Skeletal muscle tissue (tissue), 4 donors: ENCODE measurements around the gene C12orf43. TPM values are rescaled to one million over a fixed set of nuclear protein-coding genes. Genes with fewer than 3 reads are reported as not detected.

ENCODE experiments used
- H3K27ac ChIP-seq: one replicate; pipeline ENCODE4 v1.7.0; 2013; ENCODE audit warnings: mild to moderate bottlenecking, low read depth, low read length, inconsistent platforms
- H3K27me3 ChIP-seq, 3 donors: one replicate each; pipeline ENCODE4 v1.7.0; 2013; ENCODE audit warnings: low read length in 3 of 3; ENCODE audit not compliant: control insufficient read depth in 3 of 3, insufficient read depth in 3 of 3
- H3K36me3 ChIP-seq, 3 donors: one replicate each; pipeline ENCODE4 v1.7.0; 2013; ENCODE audit warnings: low read length in 3 of 3; ENCODE audit not compliant: control insufficient read depth in 3 of 3, insufficient read depth in 3 of 3
- H3K4me1 ChIP-seq, 3 donors: one replicate each; pipeline ENCODE4 v1.7.0; 2013; ENCODE audit warnings: low read length in 3 of 3, mild to moderate bottlenecking in 3 of 3; ENCODE audit not compliant: control insufficient read depth in 3 of 3, insufficient read depth in 3 of 3
- H3K4me3 ChIP-seq, 3 donors: one replicate each; pipeline ENCODE4 v1.7.0; 2013; ENCODE audit warnings: low read length in 3 of 3
- H3K9ac ChIP-seq, 3 donors: one replicate each; pipeline ENCODE4 v1.7.0; 2013; ENCODE audit warnings: low read length in 3 of 3, mild to moderate bottlenecking in 3 of 3, moderate library complexity in 2 of 3, low read depth in 1 of 3
- H3K9me3 ChIP-seq, 3 donors: one replicate each; pipeline ENCODE4 v1.7.0; 2013; ENCODE audit warnings: low read length in 3 of 3; ENCODE audit not compliant: control insufficient read depth in 3 of 3
- total RNA-seq: library from RNA; depleted of rRNA; stranded (reverse); fragments of >200 nt; gene quantifications from one replicate; pipeline ENCODE4 v1.2.3, GENCODE V29; 2014
- donor health status: Osteomylitis.

The C12orf43 gene
- total RNA-seq, 1 donor from 2014 or later = 8.4 TPM

DNA sequence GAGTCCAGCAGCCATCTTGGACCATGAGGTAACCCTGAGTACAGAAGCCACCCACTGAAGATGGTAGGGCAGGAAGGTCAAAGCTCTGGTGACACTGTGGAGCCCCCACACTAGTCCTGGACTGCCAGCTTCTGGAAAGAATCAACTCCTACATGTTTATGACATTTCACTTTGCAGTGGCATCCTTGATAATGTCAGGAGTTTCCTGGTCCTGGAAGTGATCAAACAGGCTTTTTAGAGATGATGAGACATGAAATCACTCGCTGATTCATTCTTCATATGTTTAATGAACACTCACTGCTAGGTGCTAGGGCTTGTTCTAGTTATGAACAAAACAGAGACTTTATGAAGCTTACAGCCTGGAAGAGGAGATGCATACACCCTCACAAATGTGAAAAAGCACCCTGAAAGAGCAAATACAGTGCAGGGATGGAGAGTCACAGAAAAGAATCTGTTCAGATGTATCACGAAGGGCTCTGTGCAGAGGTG, 53.7 kb downstream of the C12orf43 start:
- H3K27me3 ChIP-seq = peaks cover 0 to 3% (median 2%) of the 10 kb centered on the region in 3 donors
- no peaks in the 10 kb centered on the region for H3K9me3 ChIP-seq
- no peak overlapping the region for H3K9ac ChIP-seq
- no peak overlapping the region for H3K27ac ChIP-seq
- H3K4me1 ChIP-seq = no peaks in the 10 kb centered on the region
- H3K4me3 ChIP-seq = no peak overlapping the region
- no peaks in the 10 kb centered on the region for H3K36me3 ChIP-seq

DNA sequence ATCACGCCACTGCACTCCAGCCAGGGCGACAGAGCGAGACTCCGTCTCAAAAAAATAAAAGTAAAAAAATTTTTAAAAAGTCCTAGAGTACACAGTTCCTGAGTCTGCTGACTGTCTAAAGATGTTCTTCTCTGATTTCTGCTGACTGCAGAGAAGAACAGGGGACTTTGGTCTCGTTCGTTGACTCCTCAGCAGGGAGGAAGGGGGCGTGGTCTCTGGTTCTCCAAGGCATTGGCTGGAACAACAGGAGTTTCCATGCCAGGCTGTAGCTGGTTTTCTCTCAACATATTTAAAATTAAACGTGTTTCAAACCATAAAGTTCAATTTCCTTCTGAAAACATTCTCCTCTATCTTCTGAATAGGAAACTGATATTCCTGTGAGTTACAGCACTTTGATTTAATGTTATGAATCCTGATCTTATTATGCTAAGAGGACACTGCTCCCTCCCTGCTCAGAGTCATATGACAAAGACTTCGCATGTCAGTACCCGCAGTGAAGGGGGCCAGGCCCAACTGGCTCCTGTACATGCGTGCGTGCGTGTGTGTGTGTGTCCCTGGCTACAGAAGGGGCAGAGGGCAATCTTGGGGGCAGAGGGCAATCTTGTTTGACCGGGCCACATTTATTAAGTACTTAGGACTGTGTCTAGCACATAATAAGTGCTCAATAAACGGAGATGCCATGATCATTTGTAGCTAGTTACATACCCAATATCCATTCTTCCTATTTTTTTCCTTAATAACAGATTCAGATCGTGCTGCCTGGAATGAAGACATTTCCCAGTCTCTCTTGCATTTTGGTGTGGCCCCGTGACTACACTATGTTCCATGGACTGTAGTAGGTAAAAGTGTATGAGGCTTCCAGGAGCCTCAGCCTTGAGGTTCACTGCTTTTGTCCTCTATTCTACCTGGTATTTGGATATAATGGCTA, 54.4 kb downstream of the C12orf43 start:
- no peaks in the 10 kb centered on the region for H3K4me1 ChIP-seq
- no peak overlapping the region for H3K27ac ChIP-seq
- peaks cover 0 to 3% (median 2%) of the 10 kb centered on the region in 3 donors for H3K27me3 ChIP-seq
- H3K9me3 ChIP-seq = no peaks in the 10 kb centered on the region
- no peak overlapping the region for H3K4me3 ChIP-seq
- no peaks in the 10 kb centered on the region for H3K36me3 ChIP-seq
- no peak overlapping the region for H3K9ac ChIP-seq

DNA sequence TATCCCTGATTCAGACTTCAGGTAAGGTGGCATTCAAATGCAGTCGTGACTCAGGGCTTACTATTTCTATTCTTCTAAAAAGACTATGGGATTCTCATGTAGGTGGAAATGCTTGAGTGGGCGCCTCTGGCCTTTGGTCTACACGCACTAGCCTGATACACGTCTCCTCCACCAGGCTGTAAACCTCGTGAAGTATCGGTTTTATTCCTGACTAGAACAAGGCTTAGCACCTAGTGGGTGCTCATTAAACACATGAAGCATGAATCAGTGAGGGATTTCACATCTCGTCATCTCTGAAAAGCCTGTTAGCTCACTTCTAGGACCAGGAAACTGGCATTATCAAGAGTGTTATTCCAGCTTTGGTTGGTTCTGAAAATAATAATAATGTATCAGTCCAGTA, 55.6 kb downstream of the C12orf43 start:
- H3K27ac ChIP-seq = no peak overlapping the region
- no peak overlapping the region for H3K9ac ChIP-seq
- no peaks in the 10 kb centered on the region for H3K36me3 ChIP-seq
- H3K9me3 ChIP-seq = no peaks in the 10 kb centered on the region
- peaks cover 0 to 7% (median 2%) of the 10 kb centered on the region in 3 donors for H3K27me3 ChIP-seq
- no peaks in the 10 kb centered on the region for H3K4me1 ChIP-seq
- H3K4me3 ChIP-seq = no peak overlapping the region

DNA sequence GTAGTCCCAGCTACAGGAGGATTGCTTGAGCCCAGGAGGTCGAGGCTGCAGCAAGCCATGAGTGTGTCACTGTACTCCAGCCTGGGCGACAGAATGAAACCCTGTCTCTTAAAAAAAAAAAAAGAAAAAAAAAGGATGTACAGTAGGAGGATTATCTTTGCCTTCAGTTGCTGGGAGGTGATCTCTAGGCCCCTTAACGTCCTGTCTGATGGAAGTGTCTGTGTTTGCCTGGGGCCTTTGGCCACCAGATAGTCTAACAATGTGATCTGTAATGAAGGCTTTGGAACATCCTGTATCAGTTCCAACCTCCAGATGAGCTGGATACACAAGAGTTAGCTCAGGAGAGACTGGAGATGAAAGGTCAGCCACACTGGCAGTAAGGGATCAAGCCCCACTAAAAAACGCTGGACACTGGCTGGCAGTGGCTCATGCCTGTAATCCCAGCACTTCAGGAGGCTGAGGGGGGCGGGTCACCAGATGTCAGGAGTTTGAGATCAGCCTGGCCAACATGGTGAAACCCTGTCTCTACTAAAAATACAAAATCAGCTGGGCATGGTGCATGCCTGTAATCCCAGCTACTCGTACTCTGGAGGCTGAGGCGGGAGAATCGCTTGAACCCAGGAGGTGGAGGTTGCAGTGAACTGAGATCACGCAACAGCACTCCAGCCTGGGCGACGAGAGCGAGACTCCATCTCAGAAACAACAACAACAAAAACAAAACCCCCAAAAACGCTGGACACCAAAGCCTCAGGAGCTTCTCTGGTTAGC, 57.0 kb downstream of the C12orf43 start:
- no peaks in the 10 kb centered on the region for H3K9me3 ChIP-seq
- H3K27ac ChIP-seq = no peak overlapping the region
- no peak overlapping the region for H3K9ac ChIP-seq
- H3K36me3 ChIP-seq = no peaks in the 10 kb centered on the region
- no peaks in the 10 kb centered on the region for H3K4me1 ChIP-seq
- H3K4me3 ChIP-seq = no peak overlapping the region
- peaks cover 0 to 7% (median 2%) of the 10 kb centered on the region in 3 donors for H3K27me3 ChIP-seq

DNA sequence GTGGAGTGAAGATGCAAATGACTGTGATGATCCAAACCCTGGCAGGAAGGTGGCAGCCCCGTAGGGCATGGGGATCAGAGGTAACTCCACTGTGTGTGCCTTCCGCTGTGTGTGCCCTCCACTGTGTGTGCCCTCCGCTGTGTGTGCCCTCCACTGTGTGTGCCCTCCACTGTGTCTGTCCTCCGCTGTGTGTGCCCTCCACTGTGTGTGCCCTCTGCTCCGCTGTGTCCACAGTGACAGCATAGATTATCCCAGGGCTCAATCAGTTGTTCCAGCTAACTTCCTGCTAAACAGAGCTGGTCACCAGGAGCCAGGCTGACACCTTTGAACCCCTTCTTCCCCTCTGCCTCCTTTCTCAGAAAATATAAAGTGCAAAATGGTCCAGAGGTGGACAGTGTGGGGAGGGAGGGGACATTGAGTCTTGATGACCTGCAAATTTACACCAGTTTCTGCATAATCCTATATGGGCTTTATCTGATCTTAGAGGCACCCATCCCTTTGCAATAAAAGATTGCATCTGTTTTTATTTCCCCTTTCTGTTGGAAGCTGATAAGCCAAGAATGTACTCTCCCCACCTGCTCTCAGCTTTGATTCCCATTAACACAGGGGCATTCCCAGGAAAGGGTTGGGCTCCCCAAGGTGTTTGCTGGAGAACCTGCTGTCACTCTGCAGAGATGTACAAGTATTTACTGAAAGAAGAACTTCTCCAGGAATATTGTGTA, 59.5 kb downstream of the C12orf43 start:
- H3K9ac ChIP-seq = no peak overlapping the region
- H3K36me3 ChIP-seq = no peaks in the 10 kb centered on the region
- H3K4me1 ChIP-seq = no peaks in the 10 kb centered on the region
- H3K9me3 ChIP-seq = no peaks in the 10 kb centered on the region
- peaks cover 0 to 7% (median 2%) of the 10 kb centered on the region in 3 donors for H3K27me3 ChIP-seq
- no peak overlapping the region for H3K4me3 ChIP-seq
- no peak overlapping the region for H3K27ac ChIP-seq

DNA sequence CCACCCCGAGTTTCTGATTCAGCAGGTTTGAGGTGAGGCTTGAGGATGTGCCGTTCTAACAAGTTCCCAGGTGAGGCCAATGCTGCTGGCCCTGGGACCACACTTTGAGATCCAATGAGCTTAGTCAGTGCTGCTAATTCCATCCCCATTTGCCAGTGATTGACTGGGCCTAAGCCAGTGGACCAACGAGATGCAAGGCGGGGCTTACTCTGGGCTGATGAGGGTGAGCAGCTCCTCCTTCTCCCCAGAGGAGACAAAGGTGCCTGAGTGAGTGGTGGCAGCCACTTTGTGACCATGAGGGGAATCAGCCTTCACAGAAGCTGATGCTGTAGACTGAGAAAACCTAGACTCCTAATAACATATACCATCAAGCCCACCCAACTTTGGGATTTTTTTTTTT, 61.1 kb downstream of the C12orf43 start:
- H3K9ac ChIP-seq = no peak overlapping the region
- H3K4me3 ChIP-seq = no peak overlapping the region
- no peaks in the 10 kb centered on the region for H3K9me3 ChIP-seq
- no peaks in the 10 kb centered on the region for H3K4me1 ChIP-seq
- peaks cover 0 to 7% (median 2%) of the 10 kb centered on the region in 3 donors for H3K27me3 ChIP-seq
- H3K27ac ChIP-seq = no peak overlapping the region
- H3K36me3 ChIP-seq = no peaks in the 10 kb centered on the region

- H3K27ac ChIP-seq = no peak overlapping the region
- H3K4me1 ChIP-seq = no peaks in the 10 kb centered on the region
- H3K27me3 ChIP-seq = peaks cover 0 to 3% (median 0%) of the 10 kb centered on the region in 3 donors
- H3K4me3 ChIP-seq = no peak overlapping the region
- no peak overlapping the region for H3K9ac ChIP-seq
- no peaks in the 10 kb centered on the region for H3K9me3 ChIP-seq
- H3K36me3 ChIP-seq = no peaks in the 10 kb centered on the region
Observed at GRCh38 chr12:120950807-120951206, 65.5 kb downstream of the C12orf43 start.

Other genes starting within 250 kb of the C12orf43 start
- 10.4 TPM for gene SPPL3, start 112.1 kb downstream of the C12orf43 start, total RNA-seq
- gene HNF1A, start 37.9 kb downstream of the C12orf43 start, total RNA-seq = not detected
- gene OASL, start 22.8 kb upstream of the C12orf43 start, total RNA-seq = not detected
- 2.1 TPM for gene P2RX7, start 116.4 kb upstream of the C12orf43 start, total RNA-seq
- 14.6 TPM for gene P2RX4, start 193.6 kb upstream of the C12orf43 start, total RNA-seq